Measurements from ENCODE around the gene ZNF865.

The ZNF865 gene

GRCh38 chr19:55576746-55577145, 28.7 kb upstream of the ZNF865 start:
- H3K4me3 ChIP-seq (ENCODE audit: control insufficient read depth, low read depth, low read length) = no peak overlapping the region
- no peak for DNase-seq (ENCODE audit: low read depth)
- no peak for TF ChIP-seq CTCF (conservative IDR thresholded peaks at IDR 0.05; ENCODE audit: control insufficient read depth, insufficient read depth, low read depth, low read length)

- TF ChIP-seq CTCF (conservative IDR thresholded peaks at IDR 0.05; ENCODE audit: control insufficient read depth, insufficient read depth, low read depth, low read length) = no peak
- no peak for DNase-seq (ENCODE audit: low read depth)
- H3K4me3 ChIP-seq (ENCODE audit: control insufficient read depth, low read depth, low read length) = no peak overlapping the region
Observed at GRCh38 chr19:55578031-55578760, 27.3 kb upstream of the ZNF865 start.

GRCh38 chr19:55578761-55579747, 26.4 kb upstream of the ZNF865 start:
- no peak for TF ChIP-seq CTCF (conservative IDR thresholded peaks at IDR 0.05; ENCODE audit: control insufficient read depth, insufficient read depth, low read depth, low read length)
- peak overlapping the region; percentile 86 for H3K4me3 ChIP-seq (ENCODE audit: control insufficient read depth, low read depth, low read length)
- DNase-seq (ENCODE audit: low read depth) = no peak

GRCh38 chr19:55579766-55580621, 25.5 kb upstream of the ZNF865 start:
- DNase-seq (ENCODE audit: low read depth) = no peak
- TF ChIP-seq CTCF (conservative IDR thresholded peaks at IDR 0.05; ENCODE audit: control insufficient read depth, insufficient read depth, low read depth, low read length) = no peak
- peak overlapping the region; percentile 86 for H3K4me3 ChIP-seq (ENCODE audit: control insufficient read depth, low read depth, low read length)

- no peak for TF ChIP-seq CTCF (conservative IDR thresholded peaks at IDR 0.05; ENCODE audit: control insufficient read depth, insufficient read depth, low read depth, low read length)
- peak within 1 kb of the TSS; percentile 86 for H3K4me3 ChIP-seq (ENCODE audit: control insufficient read depth, low read depth, low read length)
- DNase-seq (ENCODE audit: low read depth) = peak; percentile 89
Observed at GRCh38 chr19:55580628-55581144, 24.8 kb upstream of the ZNF865 start, which contains the start of gene ZNF579. TSS of gene ZNF579 (minus strand) at chr19:55580848. CDS start at chr19:55579639, 1,209 bp downstream.

All from fibroblast of mammary gland (primary cell).